SK-N-SH (cell line): ENCODE data around the gene TCHP. TPM values are rescaled to one million over a fixed set of nuclear protein-coding genes. Genes with fewer than 3 reads are reported as not detected.

Experiments
- CTCF ChIA-PET: fragments of 300-600, 350-600 bp; formaldehyde crosslinking; extraction: SDS; loops from one replicate; lab custom pipeline; 2021; lab: Yijun Ruan, JAX
- POLR2A ChIA-PET: fragments of 350-600 bp; sonication (Branson Sonifier 250); formaldehyde crosslinking; extraction: SDS; loops from one replicate; lab custom pipeline; 2020; ENCODE audit warnings: antibody characterized with exemption, inconsistent platforms; lab: Yijun Ruan, JAX
- DNase-seq: peaks from one replicate; pipeline ENCODE4 v3.0.0; 2012
- H2AFZ ChIP-seq: fragments of 200-600 bp; sonication (generic); 2 replicates; pipeline ENCODE4 v1.8.1; 2016; ENCODE audit warnings: antibody characterized with exemption, mild to moderate bottlenecking, low read depth
- H3F3A ChIP-seq: fragments of 200-600 bp; sonication (generic); replicated peaks from 2 replicates; pipeline ENCODE3; 2016; ENCODE audit warnings: antibody characterized with exemption, mild to moderate bottlenecking; ENCODE audit not compliant: insufficient read depth
- H3K27ac ChIP-seq, 2 experiments: fragments of 200-500 bp in 1 of 2; fragments of 200-600 bp in 1 of 2; sonication (Bioruptor generic) in 1 of 2; sonication (generic), shearing (Covaris generic) in 1 of 2; 2 replicates each; pipeline versions ENCODE4 v1.5.1 to v1.6.1; 2014 to 2016; ENCODE audit warnings: low read depth in 2 of 2, inconsistent platforms in 1 of 2, low read length in 1 of 2, mild to moderate bottlenecking in 1 of 2, mixed read lengths in 1 of 2
- H3K27me3 ChIP-seq: fragments of 200-600 bp; sonication (generic), shearing (Covaris generic); 2 replicates; pipeline ENCODE4 v1.6.1; 2016; ENCODE audit warnings: mixed run types; ENCODE audit not compliant: insufficient read depth
- H3K36me3 ChIP-seq, 2 experiments: fragments of 200-500 bp in 1 of 2; fragments of 200-600 bp in 1 of 2; sonication (Bioruptor generic) in 1 of 2; sonication (generic) in 1 of 2; replicated peaks in 1 of 2; 2 replicates each; pipeline versions ENCODE3 to v1.5.1; 2014 to 2016; ENCODE audit warnings: low read length in 1 of 2, mild to moderate bottlenecking in 1 of 2; ENCODE audit not compliant: insufficient read depth in 2 of 2, control insufficient read depth in 1 of 2
- H3K4me1 ChIP-seq, 2 experiments: fragments of 200-500 bp in 1 of 2; fragments of 200-600 bp in 1 of 2; sonication (Bioruptor generic) in 1 of 2; sonication (generic), shearing (Covaris generic) in 1 of 2; 2 replicates each; pipeline versions ENCODE4 v1.5.1 to v1.6.1; 2014 to 2016; ENCODE audit warnings: low read depth in 1 of 2, low read length in 1 of 2, mixed run types in 1 of 2; ENCODE audit not compliant: insufficient read depth in 2 of 2, control insufficient read depth in 1 of 2
- H3K4me2 ChIP-seq: fragments of 200-600 bp; sonication (generic), shearing (Covaris generic); 2 replicates; pipeline ENCODE4 v1.6.1; 2017; ENCODE audit warnings: mixed run types
- H3K4me3 ChIP-seq, 2 experiments: fragments of 200-500 bp in 1 of 2; fragments of 200-600 bp in 1 of 2; sonication (Bioruptor generic) in 1 of 2; sonication (generic), shearing (Covaris generic) in 1 of 2; 2 replicates each; pipeline versions ENCODE4 v1.5.1 to v1.8.1; 2014 to 2016; ENCODE audit warnings: low read depth in 2 of 2, inconsistent platforms in 1 of 2, low read length in 1 of 2, mild to moderate bottlenecking in 1 of 2, mixed read lengths in 1 of 2, moderate library complexity in 1 of 2
- H3K79me2 ChIP-seq: fragments of 200-600 bp; sonication (generic); 2 replicates; pipeline ENCODE4 v1.8.1; 2017; ENCODE audit warnings: mild to moderate bottlenecking; ENCODE audit not compliant: insufficient read depth
- H3K9ac ChIP-seq: fragments of 200-600 bp; sonication (generic); 2 replicates; pipeline ENCODE4 v1.6.1; 2017; ENCODE audit warnings: mixed run types
- H3K9me2 ChIP-seq: fragments of 200-600 bp; sonication (generic); 2 replicates; pipeline ENCODE4 v1.6.1; 2017; ENCODE audit warnings: mixed run types
- H3K9me3 ChIP-seq: fragments of 200-600 bp; sonication (generic); 2 replicates; pipeline ENCODE4 v1.6.1; 2017; ENCODE audit warnings: mixed run types, mild to moderate bottlenecking, moderate library complexity
- H4K20me1 ChIP-seq: fragments of 200-600 bp; sonication (generic); 2 replicates; pipeline ENCODE4 v1.6.1; 2017; ENCODE audit warnings: mild to moderate bottlenecking, mixed run types; ENCODE audit not compliant: insufficient read depth
- CHD2 ChIP-seq: fragments of 150-350 bp; IDR thresholded peaks from 2 replicates; pipeline ENCODE4 v1.6.1; 2018; ENCODE audit warnings: low read length; ENCODE audit not compliant: partially characterized antibody
- ELF1 ChIP-seq: IDR thresholded peaks from 2 replicates; pipeline ENCODE4 v1.4.0; 2012
- EP300 ChIP-seq, 2 experiments: IDR thresholded peaks; 2 replicates each; pipeline versions ENCODE4 v1.4.0 to v1.6.1; 2012; ENCODE audit warnings: borderline replicate concordance in 1 of 2, low read depth in 1 of 2, low read length in 1 of 2
- FOXJ3 ChIP-seq: sonication (generic); formaldehyde crosslinking; IDR thresholded peaks from 2 replicates; pipeline ENCODE4 v1.5.1; 2020; ENCODE audit warnings: mild to moderate bottlenecking, missing genetic modification reagents
- GABPA ChIP-seq: IDR thresholded peaks from 2 replicates; pipeline ENCODE4 v1.4.0; 2012; ENCODE audit warnings: low read depth, mild to moderate bottlenecking
- MEF2A ChIP-seq: IDR thresholded peaks from 2 replicates; pipeline ENCODE4 v1.4.0; 2012; ENCODE audit warnings: low read depth, borderline replicate concordance
- MXI1 ChIP-seq: IDR thresholded peaks from 2 replicates; pipeline ENCODE4 v1.6.1; 2012; ENCODE audit warnings: mild to moderate bottlenecking, low read depth, low read length, improper control_type of control experiment
- NFIC ChIP-seq: IDR thresholded peaks from 2 replicates; pipeline ENCODE4 v1.4.0; 2012; ENCODE audit warnings: borderline replicate concordance
- POLR2AphosphoS5 ChIP-seq: IDR thresholded peaks from 2 replicates; pipeline ENCODE4 v1.6.1; 2012; ENCODE audit warnings: low read depth, low read length
- RAD21 ChIP-seq: IDR thresholded peaks from 2 replicates; pipeline ENCODE4 v1.6.1; 2012; ENCODE audit warnings: mild to moderate bottlenecking, low read length
- REST ChIP-seq: IDR thresholded peaks from 2 replicates; pipeline ENCODE4 v1.6.1; 2012; ENCODE audit warnings: mild to moderate bottlenecking, low read depth, low read length, moderate library complexity
- SIN3A ChIP-seq: IDR thresholded peaks from 2 replicates; pipeline ENCODE4 v1.6.1; 2012; ENCODE audit warnings: low read depth, mild to moderate bottlenecking, low read length, moderate library complexity, borderline replicate concordance
- TAF1 ChIP-seq: IDR thresholded peaks from 2 replicates; pipeline ENCODE4 v1.6.1; 2012; ENCODE audit warnings: low read depth, mild to moderate bottlenecking, low read length, moderate library complexity, borderline replicate concordance
- TCF12 ChIP-seq: IDR thresholded peaks from 2 replicates; pipeline ENCODE4 v1.4.0; 2012
- TEAD4 ChIP-seq: IDR thresholded peaks from 2 replicates; pipeline ENCODE4 v1.4.0; 2012; ENCODE audit warnings: mild to moderate bottlenecking, borderline replicate concordance; ENCODE audit not compliant: insufficient read depth
- ZBTB33 ChIP-seq: IDR thresholded peaks from 2 replicates; pipeline ENCODE4 v1.4.0; 2012; ENCODE audit warnings: low read depth, borderline replicate concordance
- WGBS: methylation state at CpG from one replicate; pipeline ENCODE4 v1.1.6; 2017; ENCODE audit warnings: low lambda C conversion rate; 5-methylcytosine and 5-hydroxymethylcytosine counted together
- polyA plus RNA-seq, 3 experiments: library from polyadenylated mRNA; depleted of rRNA; stranded (reverse); fragments of >200 nt; gene quantifications; 2 replicates each; pipeline ENCODE4 v1.2.3, GENCODE V29; 2012

The TCHP gene
- polyA plus RNA-seq, 1 of the 3 experiments (the other 2 are of a cell fraction) = 37.3 TPM

DNA sequence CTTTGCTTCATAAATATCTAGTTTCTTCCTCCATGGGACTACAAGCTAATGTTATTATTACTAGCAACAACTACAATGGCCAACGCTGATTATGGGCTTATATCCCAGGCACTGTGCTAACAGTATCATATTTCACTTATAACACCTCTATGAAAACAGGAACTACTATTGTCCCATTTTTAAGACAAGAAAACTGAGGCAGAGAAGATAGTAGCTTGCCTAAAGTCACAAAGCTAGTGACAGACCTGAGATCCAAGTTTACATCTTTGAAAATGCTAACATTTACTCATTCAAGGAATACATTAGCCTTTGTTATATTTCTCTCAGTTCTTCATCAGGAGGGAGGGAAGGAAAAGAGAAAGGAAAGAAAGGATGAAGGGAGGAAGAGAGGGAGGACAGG lies 63.3 kb downstream of the TCHP start:
- Histone ChIP-seq H3K36me3 (peaks cover 43 to 63% of the 10 kb centered on the region in 2 experiments), H3K9me3 (no peaks in the 10 kb centered on the region), H4K20me1 (no peaks in the 10 kb centered on the region), H3K27me3 (no peaks in the 10 kb centered on the region), H3K4me3 (no peak overlapping the region), H2AFZ (no peak overlapping the region), H3K79me2 (no peaks in the 10 kb centered on the region), H3K9ac (no peak overlapping the region)
- DNase-seq = no peak
- 95% methylated on average over 1 of the region's 1 CpG for WGBS
- ChIA-PET CTCF (interaction anchor here (1.0 to 1.4 kb wide), 2 partner anchors 35 to 38 kb away, joined by 3 read pairs; no protein-coding TSS in a partner anchor), POLR2A (no interaction called here)
- TF ChIP-seq MXI1 (no peak), TEAD4 (no peak), NFIC (no peak), RAD21 (no peak), TAF1 (no peak), TCF12 (no peak), SIN3A (no peak), ELF1 (no peak), FOXJ3 (no peak), MEF2A (no peak), ZBTB33 (no peak), REST (no peak), POLR2AphosphoS5 (no peak), GABPA (no peak), EP300 (IDR thresholded peaks at IDR 0.05; ENCODE audit: borderline replicate concordance in 1 of 2, low read depth in 1 of 2, low read length in 1 of 2) (no peak), CHD2 (no peak)
- TF ChIP-seq, all 33 proteins: peak for 0
- H3K27ac ChIP-seq = 0 out of 4 replicates have a peak overlapping the region, but pooled peaks of 1 of the 2 experiments have one; percentile 2
- H3K4me1 ChIP-seq = no peaks in the 10 kb centered on the region
- H3K9me2 ChIP-seq = no peaks in the 10 kb centered on the region
- H3K4me2 ChIP-seq = no peak overlapping the region
- peaks cover 9% of the 10 kb centered on the region for H3F3A ChIP-seq
